GM19452 (cell line): ENCODE measurements around the gene LRRC10.

ENCODE experiments used
- ATAC-seq: cut with Tn5 transposase; IDR thresholded peaks from one replicate; pipeline ENCODE4 v1.9.1; 2021; ENCODE audit not compliant: unreplicated experiment

The LRRC10 gene

DNA sequence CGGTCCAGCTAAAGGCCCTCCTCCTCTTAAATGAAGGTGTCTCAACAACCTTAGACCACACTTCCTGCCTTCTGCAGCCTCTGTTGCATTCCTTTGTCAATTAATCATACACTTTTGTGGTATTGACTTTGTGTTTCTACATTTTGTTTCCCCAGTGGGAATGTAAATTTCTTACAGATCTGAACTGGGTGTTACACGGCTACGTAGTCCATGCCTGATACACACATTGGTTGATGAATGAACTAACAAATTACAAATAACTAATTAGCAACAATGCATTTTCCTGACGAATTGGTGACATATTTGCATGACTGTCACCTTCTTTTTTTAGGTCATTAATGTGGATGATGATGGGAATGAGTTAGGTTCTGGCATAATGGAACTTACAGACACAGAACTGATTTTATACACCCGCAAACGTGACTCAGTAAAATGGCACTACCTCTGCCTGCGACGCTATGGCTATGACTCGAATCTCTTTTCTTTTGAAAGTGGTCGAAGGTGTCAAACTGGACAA is 40.6 kb downstream of the LRRC10 start:
- ATAC-seq = no peak

GRCh38 chr12:69569236-69569635 is 41.5 kb downstream of the LRRC10 start:
- no peak for ATAC-seq

- no peak for ATAC-seq
Measured at GRCh38 chr12:69566603-69567002, 44.1 kb downstream of the LRRC10 start.

GRCh38 chr12:69563166-69563762 is 47.4 kb downstream of the LRRC10 start:
- ATAC-seq = no peak
